DMS153 (cell line): Measurements from ENCODE around the gene MYO16.
"Not testable (repeated sequence)": the region's sequence is repeated elsewhere in the genome, so short reads cannot be mapped to it uniquely, and the experiment has no call there.

Experiments used
- DNase-seq: peaks from one replicate; lab custom pipeline; 2025; lab: John Stamatoyannopoulos, UW

The MYO16 gene

GRCh38 chr13:109074436-109074835 is 445.0 kb downstream of the MYO16 start:
- DNase-seq: no peak

- DNase-seq: no peak
Observed at GRCh38 chr13:109074853-109075252, 445.4 kb downstream of the MYO16 start.

- DNase-seq: peak; percentile 67
Observed at GRCh38 chr13:109087916-109088623, 458.7 kb downstream of the MYO16 start.

- DNase-seq: no peak
Observed at GRCh38 chr13:109088624-109088917, 459.2 kb downstream of the MYO16 start.

GRCh38 chr13:109090796-109091195 is 461.4 kb downstream of the MYO16 start:
- DNase-seq: no peak

GRCh38 chr13:109091249-109091648 is 461.8 kb downstream of the MYO16 start:
- no peak for DNase-seq

GRCh38 chr13:109092186-109092585 is 462.8 kb downstream of the MYO16 start:
- not testable (repeated sequence) for DNase-seq

- peak; percentile 45 for DNase-seq
Observed at GRCh38 chr13:109093998-109094397, 464.6 kb downstream of the MYO16 start.

GRCh38 chr13:109095126-109095525 is 465.7 kb downstream of the MYO16 start:
- DNase-seq: no peak

- DNase-seq: no peak
Observed at GRCh38 chr13:109096101-109096500, 466.7 kb downstream of the MYO16 start.

- no peak for DNase-seq
Observed at GRCh38 chr13:109100705-109101304, 471.4 kb downstream of the MYO16 start.

GRCh38 chr13:109101550-109102144 is 472.2 kb downstream of the MYO16 start:
- no peak for DNase-seq

- DNase-seq: no peak
Observed at GRCh38 chr13:109105899-109106298, 476.5 kb downstream of the MYO16 start.

GRCh38 chr13:109110159-109110558 is 480.7 kb downstream of the MYO16 start:
- no peak for DNase-seq

- DNase-seq: no peak
Observed at GRCh38 chr13:109111141-109111540, 481.7 kb downstream of the MYO16 start.

GRCh38 chr13:109113427-109113826 is 484.0 kb downstream of the MYO16 start:
- DNase-seq: no peak

- DNase-seq: no peak
Observed at GRCh38 chr13:109114162-109114561, 484.8 kb downstream of the MYO16 start.

- no peak for DNase-seq
Observed at GRCh38 chr13:109114991-109115390, 485.6 kb downstream of the MYO16 start.

GRCh38 chr13:109118521-109118920 is 489.1 kb downstream of the MYO16 start:
- DNase-seq: no peak

- DNase-seq: no peak
Observed at GRCh38 chr13:109119896-109120295, 490.5 kb downstream of the MYO16 start.

GRCh38 chr13:109121826-109122225 is 492.4 kb downstream of the MYO16 start:
- no peak for DNase-seq

- DNase-seq: no peak
Observed at GRCh38 chr13:109123971-109124370, 494.6 kb downstream of the MYO16 start.

- DNase-seq: no peak
Observed at GRCh38 chr13:109126178-109126577, 496.8 kb downstream of the MYO16 start.
